HepG2 (cell line): ENCODE results near the gene TXNRD2. TPM values are rescaled to one million over a fixed set of nuclear protein-coding genes. Genes with fewer than 3 reads are reported as not detected.
A peak's percentile ranks its signal among the peaks of the same experiment; 100 is the strongest.

Source experiments
- BRF2 ChIP-seq: sonication (generic); formaldehyde crosslinking; IDR thresholded peaks from 2 replicates; pipeline ENCODE4 v1.8.1; 2022; ENCODE audit warnings: mild to moderate bottlenecking, missing genetic modification reagents
- CBX2 ChIP-seq, 2 experiments: fragments of 200-600 bp in 1 of 2; sonication (generic); formaldehyde crosslinking in 1 of 2; IDR thresholded peaks; 2 replicates each; pipeline versions ENCODE4 v1.7.0 to v1.8.1; 2018 to 2022; ENCODE audit warnings: low read depth in 2 of 2, low read length in 1 of 2, mild to moderate bottlenecking in 1 of 2, missing genetic modification reagents in 1 of 2
- EP300 ChIP-seq, 3 experiments: sonication (generic) in 1 of 3; formaldehyde crosslinking in 1 of 3; IDR thresholded peaks; 2 replicates each; pipeline versions ENCODE4 v1.5.1 to v1.6.1; 2011 to 2020; ENCODE audit warnings: low read depth in 2 of 3, low read length in 2 of 3, borderline replicate concordance in 1 of 3, improper control_type of control experiment in 1 of 3, mild to moderate bottlenecking in 1 of 3, missing genetic modification reagents in 1 of 3, moderate library complexity in 1 of 3
- GLMP ChIP-seq: sonication (generic); formaldehyde crosslinking; IDR thresholded peaks from 2 replicates; pipeline ENCODE4 v1.9.0; 2021; ENCODE audit warnings: missing genetic modification reagents, mild to moderate bottlenecking, borderline replicate concordance
- IKZF4 ChIP-seq: sonication (generic); formaldehyde crosslinking; IDR thresholded peaks from 2 replicates; pipeline ENCODE4 v1.5.1; 2020; ENCODE audit warnings: borderline replicate concordance, mild to moderate bottlenecking, low read depth, missing genetic modification reagents; ENCODE audit errors: not compliant biosample characterization
- PHF20 ChIP-seq: sonication (generic); formaldehyde crosslinking; IDR thresholded peaks from 2 replicates; pipeline ENCODE4 v1.5.0; 2020; ENCODE audit warnings: mild to moderate bottlenecking, missing genetic modification reagents
- RAD51 ChIP-seq: fragments of 450-650 bp; IDR thresholded peaks from 2 replicates; pipeline ENCODE4 v1.6.1; 2016; ENCODE audit warnings: borderline replicate concordance
- TEF ChIP-seq: sonication (generic); formaldehyde crosslinking; IDR thresholded peaks from 2 replicates; pipeline ENCODE4 v1.5.0; 2020; ENCODE audit warnings: missing genetic modification reagents
- ZNF12 ChIP-seq: sonication (generic); formaldehyde crosslinking; IDR thresholded peaks from 2 replicates; pipeline ENCODE4 v1.5.0; 2020; ENCODE audit warnings: missing genetic modification reagents
- ZNF280D ChIP-seq: sonication (generic); formaldehyde crosslinking; IDR thresholded peaks from 2 replicates; pipeline ENCODE4 v1.5.1; 2020; ENCODE audit warnings: mild to moderate bottlenecking, missing genetic modification reagents
- ZNF382 ChIP-seq: sonication (generic); formaldehyde crosslinking; IDR thresholded peaks from 2 replicates; pipeline ENCODE4 v1.5.0; 2020; ENCODE audit warnings: missing genetic modification reagents, mild to moderate bottlenecking, borderline replicate concordance
- ZNF597 ChIP-seq: sonication (generic); formaldehyde crosslinking; IDR thresholded peaks from 2 replicates; pipeline ENCODE4 v1.5.0; 2020; ENCODE audit warnings: missing genetic modification reagents
- ZNF878 ChIP-seq: sonication (generic); formaldehyde crosslinking; IDR thresholded peaks from 2 replicates; pipeline ENCODE4 v1.8.1; 2023; ENCODE audit warnings: mild to moderate bottlenecking, missing genetic modification reagents, moderate library complexity
- polyA plus RNA-seq, 8 experiments: library from polyadenylated mRNA; depleted of rRNA in 3 of 8; stranded (reverse) in 7 of 8; unstranded in 1 of 8; fragments of >200 nt; fragmentation: Illumina TruSeq in 4 of 8; extraction: Trizol in 4 of 8; gene quantifications; 2 replicates each; pipeline versions ENCODE4 v1.2.1 to v1.2.3, GENCODE V29; 2011 to 2016; ENCODE audit warnings: low read depth in 4 of 8, missing spikeins in 1 of 8, mixed read lengths in 1 of 8; ENCODE audit not compliant: insufficient read depth in 1 of 8
- total RNA-seq, 5 experiments: library from RNA; depleted of rRNA; stranded (reverse); fragments of >200 nt; fragmentation: Illumina TruSeq; extraction: Trizol; gene quantifications; 2 replicates each; pipeline ENCODE4 v1.2.3, GENCODE V29; 2016; ENCODE audit warnings: low read depth in 1 of 5

TXNRD2 gene
- total and polyA plus RNA-seq, 2 of the 13 experiments (the other 11 are each of a cell fraction or from before 2014, with no cell fraction given) = 17.5 to 18.6 TPM

- no peak for TF ChIP-seq GLMP (CRISPR knock-in tag)
- TF ChIP-seq EP300 (IDR thresholded peaks at IDR 0.05; ENCODE audit: low read depth in 2 of 2, low read length in 2 of 2) = 0 out of 4 replicates have a peak, but pooled peaks of 1 of the 2 experiments have one; percentile 19
- TF ChIP-seq EP300 (CRISPR knock-in tag; IDR thresholded peaks at IDR 0.05; ENCODE audit: borderline replicate concordance) = no peak
- TF ChIP-seq ZNF382 (CRISPR knock-in tag) = no peak
- no peak for TF ChIP-seq ZNF12 (CRISPR knock-in tag)
- peak; percentile 29 for TF ChIP-seq IKZF4 (CRISPR knock-in tag)
- no peak for TF ChIP-seq BRF2
- no peak for TF ChIP-seq ZNF280D (CRISPR knock-in tag)
- TF ChIP-seq PHF20 (CRISPR knock-in tag) = peak; percentile 63
- TF ChIP-seq RAD51 = no peak
- no peak for TF ChIP-seq ZNF597 (CRISPR knock-in tag)
- TF ChIP-seq ZNF878 (CRISPR knock-in tag) = no peak
- no peak for TF ChIP-seq TEF
- TF ChIP-seq CBX2 (IDR thresholded peaks at IDR 0.05; ENCODE audit: low read depth, low read length) = no peak
- TF ChIP-seq CBX2 (CRISPR knock-in tag; IDR thresholded peaks at IDR 0.05; ENCODE audit: low read depth) = no peak
Observed at GRCh38 chr22:19941365-19942082, at the start of gene TXNRD2, which contains the start of gene COMT (continued).
